ENCODE results near the gene PDLIM1.

DNA sequence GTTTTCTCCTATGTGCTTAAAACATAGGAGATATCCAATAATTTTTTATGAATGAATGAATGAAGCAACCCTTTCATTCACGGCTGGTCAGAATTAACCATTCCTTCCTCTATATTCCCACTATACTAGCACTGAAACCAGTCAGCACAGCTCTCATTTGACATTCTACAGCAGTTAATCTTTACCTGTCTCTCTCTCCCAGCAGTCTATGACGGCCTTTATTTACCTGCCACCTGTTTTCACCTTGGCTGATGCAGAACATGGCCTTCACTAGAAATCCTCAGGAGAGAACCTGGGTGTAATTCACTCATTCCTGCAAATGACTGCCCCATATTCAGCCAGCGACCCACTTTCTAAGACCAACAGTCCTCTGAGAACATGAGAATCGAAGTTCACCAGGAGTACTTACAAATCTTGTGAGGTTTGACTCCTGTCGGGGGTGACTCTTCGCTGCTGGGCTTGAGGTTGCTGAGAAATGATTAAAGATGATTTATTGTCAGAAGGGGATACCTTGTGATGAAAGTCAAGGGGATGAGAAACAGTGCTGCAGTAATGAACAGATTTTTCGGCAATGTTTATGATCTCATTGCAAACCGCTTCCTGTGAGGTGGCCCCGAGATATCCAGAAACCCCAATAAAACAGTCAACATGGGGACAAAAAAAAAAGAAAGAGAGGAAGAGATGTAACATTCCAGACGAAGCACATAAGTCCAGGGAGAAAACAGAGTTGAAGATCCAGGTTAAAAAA is 30.9 kb upstream of the PDLIM1 start:
- TF ChIP-seq CTCF (conservative IDR thresholded peaks at IDR 0.05 in 1 of 2, IDR thresholded peaks at IDR 0.05 in 1 of 2; ENCODE audit: low read depth in 1 of 2, low read length in 2 of 2), result no peak
- no peak for TF ChIP-seq EZH2 (IDR thresholded peaks at IDR 0.05; ENCODE audit: low read length, missing control alignments)
